Muscle layer of colon (tissue), 2 donors: Measurements from ENCODE around the gene CHRND.
"Not testable (repeated sequence)": the region's sequence is repeated elsewhere in the genome, so short reads cannot be mapped to it uniquely, and the experiment has no call there.

Source experiments
- H3K27ac ChIP-seq: one replicate; pipeline ENCODE4 v1.7.0; 2013; ENCODE audit warnings: low read depth, mild to moderate bottlenecking, low read length, moderate library complexity
- H3K27me3 ChIP-seq, 2 donors: one replicate each; pipeline ENCODE4 v1.7.0; 2013; ENCODE audit warnings: low read length in 2 of 2, mild to moderate bottlenecking in 2 of 2; ENCODE audit not compliant: insufficient read depth in 2 of 2, control insufficient read depth in 1 of 2
- H3K36me3 ChIP-seq: one replicate; pipeline ENCODE4 v1.7.0; 2013; ENCODE audit warnings: mild to moderate bottlenecking, low read length; ENCODE audit not compliant: insufficient read depth
- H3K4me1 ChIP-seq: one replicate; pipeline ENCODE4 v1.7.0; 2013; ENCODE audit warnings: mild to moderate bottlenecking, low read length; ENCODE audit not compliant: insufficient read depth
- H3K4me3 ChIP-seq, 2 donors: one replicate each; pipeline ENCODE4 v1.7.0; 2013; ENCODE audit warnings: low read length in 2 of 2, low read depth in 1 of 2, mild to moderate bottlenecking in 1 of 2, moderate library complexity in 1 of 2
- H3K9ac ChIP-seq: one replicate; pipeline ENCODE4 v1.7.0; 2013; ENCODE audit warnings: low read length
- H3K9me3 ChIP-seq: one replicate; pipeline ENCODE4 v1.7.0; 2013; ENCODE audit warnings: mild to moderate bottlenecking, low read length
- donor health status: abdominal sarcoma.
- donor health status: Adenocarcinoma of cecum.

Gene CHRND

GRCh38 chr2:232551250-232551638, 25.3 kb downstream of the CHRND start:
- H3K4me3 ChIP-seq, result peak overlapping the region; percentile 72 to 94
- H3K27ac ChIP-seq, result peak overlapping the region; percentile 84
- H3K9ac ChIP-seq, result peak overlapping the region; percentile 70
- peaks cover 18% of the 10 kb centered on the region for H3K4me1 ChIP-seq
- no peaks in the 10 kb centered on the region for H3K36me3 ChIP-seq
- H3K27me3 ChIP-seq, result no peaks in the 10 kb centered on the region
- no peaks in the 10 kb centered on the region for H3K9me3 ChIP-seq

GRCh38 chr2:232551776-232552175, 25.8 kb downstream of the CHRND start:
- Histone ChIP-seq H3K36me3 (peaks cover 4% of the 10 kb centered on the region), H3K27me3 (no peaks in the 10 kb centered on the region), H3K9me3 (no peaks in the 10 kb centered on the region), H3K9ac (peak overlapping the region; percentile 70), H3K4me1 (peaks cover 18% of the 10 kb centered on the region), H3K27ac (no peak overlapping the region), H3K4me3 (peak overlapping the region; percentile 72 to 94)

GRCh38 chr2:232556426-232556825, 30.5 kb downstream of the CHRND start:
- Histone ChIP-seq H3K36me3 (peaks cover 35% of the 10 kb centered on the region), H3K27ac (no peak overlapping the region), H3K9ac (no peak overlapping the region), H3K4me1 (peaks cover 14% of the 10 kb centered on the region), H3K27me3 (no peaks in the 10 kb centered on the region), H3K4me3 (no peak overlapping the region), H3K9me3 (no peaks in the 10 kb centered on the region)

- no peaks in the 10 kb centered on the region for H3K4me1 ChIP-seq
- H3K9me3 ChIP-seq, result no peaks in the 10 kb centered on the region
- no peak overlapping the region for H3K4me3 ChIP-seq
- no peak overlapping the region for H3K27ac ChIP-seq
- peaks cover 57% of the 10 kb centered on the region for H3K36me3 ChIP-seq
- no peaks in the 10 kb centered on the region for H3K27me3 ChIP-seq
- no peak overlapping the region for H3K9ac ChIP-seq
Observed at GRCh38 chr2:232562515-232563151, 36.7 kb downstream of the CHRND start.

GRCh38 chr2:232563580-232563979, 37.6 kb downstream of the CHRND start:
- Histone ChIP-seq H3K9me3 (no peaks in the 10 kb centered on the region), H3K27me3 (no peaks in the 10 kb centered on the region), H3K9ac (no peak overlapping the region), H3K4me1 (no peaks in the 10 kb centered on the region), H3K36me3 (peaks cover 60% of the 10 kb centered on the region), H3K4me3 (no peak overlapping the region), H3K27ac (no peak overlapping the region)

- no peaks in the 10 kb centered on the region for H3K4me1 ChIP-seq
- no peaks in the 10 kb centered on the region for H3K9me3 ChIP-seq
- H3K27ac ChIP-seq, result no peak overlapping the region
- no peak overlapping the region for H3K9ac ChIP-seq
- H3K27me3 ChIP-seq, result no peaks in the 10 kb centered on the region
- H3K36me3 ChIP-seq, result peaks cover 71% of the 10 kb centered on the region
- no peak overlapping the region for H3K4me3 ChIP-seq
Observed at GRCh38 chr2:232567721-232568120, 41.8 kb downstream of the CHRND start.

GRCh38 chr2:232568161-232568560, 42.2 kb downstream of the CHRND start:
- Histone ChIP-seq H3K4me3 (no peak overlapping the region), H3K27me3 (no peaks in the 10 kb centered on the region), H3K4me1 (no peaks in the 10 kb centered on the region), H3K36me3 (peaks cover 73% of the 10 kb centered on the region), H3K27ac (no peak overlapping the region), H3K9me3 (no peaks in the 10 kb centered on the region), H3K9ac (no peak overlapping the region)

GRCh38 chr2:232569541-232569940, 43.6 kb downstream of the CHRND start:
- no peak overlapping the region for H3K4me3 ChIP-seq
- H3K9ac ChIP-seq, result no peak overlapping the region
- H3K27me3 ChIP-seq, result no peaks in the 10 kb centered on the region
- H3K9me3 ChIP-seq, result no peaks in the 10 kb centered on the region
- H3K4me1 ChIP-seq, result no peaks in the 10 kb centered on the region
- no peak overlapping the region for H3K27ac ChIP-seq
- H3K36me3 ChIP-seq, result peaks cover 72% of the 10 kb centered on the region

GRCh38 chr2:232570481-232570880, 44.5 kb downstream of the CHRND start:
- not testable (repeated sequence) for H3K27me3 ChIP-seq, H3K9me3 ChIP-seq
- peaks cover 76% of the 10 kb centered on the region for H3K36me3 ChIP-seq

GRCh38 chr2:232571026-232571474, 45.1 kb downstream of the CHRND start:
- Histone ChIP-seq H3K4me1 (no peaks in the 10 kb centered on the region), H3K9ac (no peak overlapping the region)

More at GRCh38 chr2:232570481-232570880, 44.5 kb downstream of the CHRND start:
- H3K4me1 ChIP-seq, H3K9ac ChIP-seq, H3K27ac ChIP-seq, H3K4me3 ChIP-seq: not testable (repeated sequence)

GRCh38 chr2:232573042-232573441, 47.1 kb downstream of the CHRND start:
- Histone ChIP-seq H3K4me3 (no peak overlapping the region), H3K27me3 (no peaks in the 10 kb centered on the region), H3K36me3 (peaks cover 68% of the 10 kb centered on the region), H3K4me1 (no peaks in the 10 kb centered on the region), H3K9me3 (no peaks in the 10 kb centered on the region), H3K27ac (no peak overlapping the region), H3K9ac (no peak overlapping the region)

More at GRCh38 chr2:232571026-232571474, 45.1 kb downstream of the CHRND start:
- Histone ChIP-seq H3K36me3 (peaks cover 76% of the 10 kb centered on the region), H3K27ac (no peak overlapping the region), H3K9me3 (no peaks in the 10 kb centered on the region), H3K4me3 (no peak overlapping the region), H3K27me3 (no peaks in the 10 kb centered on the region)

- Histone ChIP-seq H3K9me3 (no peaks in the 10 kb centered on the region), H3K36me3 (peaks cover 64% of the 10 kb centered on the region), H3K9ac (no peak overlapping the region), H3K27ac (no peak overlapping the region), H3K27me3 (no peaks in the 10 kb centered on the region), H3K4me3 (no peak overlapping the region), H3K4me1 (no peaks in the 10 kb centered on the region)
Observed at GRCh38 chr2:232573771-232574435, 47.9 kb downstream of the CHRND start.
